NCI-H345 treated with DMSO at 0.1 percent for 48 hours (cell line): ENCODE measurements around the gene TMEM17.

Experiments
- DNase-seq: peaks from one replicate; lab custom pipeline; 2025; ENCODE audit not compliant: unreplicated experiment; lab: John Stamatoyannopoulos, UW

Gene TMEM17

DNA sequence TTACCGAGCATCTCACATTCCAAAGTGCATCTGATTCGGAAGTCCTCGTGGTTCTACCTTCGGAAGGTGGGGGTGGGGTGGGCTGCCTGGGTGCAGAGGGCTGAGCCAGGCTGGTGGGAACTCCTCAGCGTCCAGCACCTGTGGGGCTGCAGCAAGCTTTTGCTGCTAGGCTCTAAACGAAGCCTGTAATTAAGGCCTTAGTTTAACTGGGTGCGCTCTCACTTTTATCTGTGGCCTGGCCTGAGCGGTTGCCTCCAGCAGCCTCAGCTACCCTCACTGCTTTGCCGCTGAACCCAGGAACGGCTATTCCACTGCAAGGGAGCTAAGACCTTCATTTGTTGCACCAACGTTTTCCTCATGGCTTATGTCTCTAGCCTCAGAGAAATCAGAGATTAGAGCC lies 48.4 kb downstream of the TMEM17 start:
- DNase-seq, result no peak

DNA sequence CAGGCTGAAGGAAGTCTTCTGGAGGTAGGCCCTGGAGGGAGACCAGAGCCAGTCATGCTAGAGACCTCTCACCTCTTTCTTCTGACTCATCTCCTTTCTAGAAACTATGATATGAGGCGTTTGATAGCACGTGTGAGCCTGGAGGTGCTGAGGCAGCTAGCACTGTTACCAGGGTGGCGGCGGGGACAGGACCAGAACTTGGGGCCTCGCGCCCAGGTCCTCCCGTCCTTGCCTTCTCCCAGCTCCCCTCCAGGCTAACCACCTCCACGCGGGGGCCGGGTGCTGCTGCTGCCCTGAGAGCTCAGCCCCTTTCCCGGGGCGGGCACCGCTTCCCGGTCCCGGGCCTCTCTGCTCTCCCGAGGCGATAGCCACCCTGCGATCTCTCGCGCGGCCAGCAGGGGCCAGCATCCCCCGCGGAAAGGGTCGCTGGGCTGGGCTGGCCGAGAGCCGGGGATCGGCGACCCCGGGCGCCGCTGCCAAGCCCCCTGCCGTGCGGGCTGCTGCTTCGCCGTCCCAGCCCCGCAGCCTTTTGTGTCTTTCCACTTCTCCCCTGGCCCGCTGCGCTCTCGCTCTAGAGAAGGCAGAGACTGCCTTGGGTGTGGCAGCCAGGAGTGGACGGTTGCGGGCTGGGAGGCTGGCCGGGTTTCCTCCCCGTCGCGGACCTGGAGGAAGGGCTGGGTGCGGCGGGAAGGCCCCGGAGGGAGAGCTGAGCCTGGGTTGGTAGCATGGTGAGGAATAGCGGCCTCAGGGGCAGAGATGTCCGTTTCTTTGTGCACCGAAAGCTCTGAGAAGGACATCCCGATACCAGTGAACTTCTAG lies 49.1 kb downstream of the TMEM17 start:
- DNase-seq, result peak; percentile 52

DNA sequence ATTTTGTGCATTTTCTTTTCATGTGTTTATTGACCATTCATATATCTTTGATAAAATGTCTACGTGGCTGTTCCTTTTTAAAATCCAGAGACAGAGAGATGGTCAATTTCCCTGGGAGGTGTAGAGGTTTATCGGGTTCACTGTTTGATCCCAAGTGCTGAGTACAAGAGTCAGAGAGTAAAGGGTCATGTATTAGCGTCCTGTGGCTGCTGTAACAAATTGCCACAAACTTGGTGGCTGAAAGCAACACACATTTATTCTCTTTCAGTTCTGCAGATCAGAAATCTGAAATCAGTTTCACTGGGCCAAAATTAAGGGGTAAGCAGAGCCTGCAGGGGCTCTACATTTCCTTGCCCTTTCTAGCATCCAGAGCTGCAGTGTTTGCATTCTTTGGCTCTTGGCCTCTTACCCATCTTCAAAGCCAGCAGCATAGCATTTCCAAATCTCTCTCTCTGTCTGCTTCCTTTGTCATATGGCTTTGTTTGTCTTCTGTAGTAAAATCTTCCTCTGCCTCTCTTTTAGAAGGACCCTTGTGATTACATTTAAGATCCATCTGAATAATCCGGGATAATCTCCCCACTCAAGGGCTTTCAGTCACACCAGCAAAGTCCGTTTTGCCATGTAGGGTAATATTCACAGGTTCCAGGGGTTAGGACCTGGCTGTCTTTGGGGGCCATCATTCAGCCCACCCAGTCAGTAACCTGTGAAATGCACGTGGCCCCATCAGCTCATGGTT lies 49.9 kb downstream of the TMEM17 start:
- DNase-seq, result no peak

DNA sequence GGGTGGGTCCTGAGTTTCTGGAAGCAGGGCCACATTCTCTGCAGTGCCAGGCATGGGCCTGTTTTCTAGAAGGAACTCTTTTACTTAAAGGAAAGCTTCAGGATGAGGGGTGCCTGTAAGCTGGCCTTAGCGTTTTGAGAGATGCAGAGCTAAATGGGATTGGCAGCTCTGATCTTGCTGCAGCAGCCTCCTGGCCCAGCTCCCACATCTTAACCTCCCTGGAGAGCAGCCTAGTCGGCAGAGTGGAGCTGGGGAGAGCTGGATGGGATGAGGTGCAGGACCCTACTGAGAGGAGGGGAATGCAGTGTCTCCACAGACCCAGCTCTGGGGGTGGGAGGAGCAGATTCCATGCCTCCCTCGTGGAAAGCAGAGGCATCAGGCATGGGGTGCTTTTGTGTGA lies 52.0 kb downstream of the TMEM17 start:
- DNase-seq, result no peak

DNA sequence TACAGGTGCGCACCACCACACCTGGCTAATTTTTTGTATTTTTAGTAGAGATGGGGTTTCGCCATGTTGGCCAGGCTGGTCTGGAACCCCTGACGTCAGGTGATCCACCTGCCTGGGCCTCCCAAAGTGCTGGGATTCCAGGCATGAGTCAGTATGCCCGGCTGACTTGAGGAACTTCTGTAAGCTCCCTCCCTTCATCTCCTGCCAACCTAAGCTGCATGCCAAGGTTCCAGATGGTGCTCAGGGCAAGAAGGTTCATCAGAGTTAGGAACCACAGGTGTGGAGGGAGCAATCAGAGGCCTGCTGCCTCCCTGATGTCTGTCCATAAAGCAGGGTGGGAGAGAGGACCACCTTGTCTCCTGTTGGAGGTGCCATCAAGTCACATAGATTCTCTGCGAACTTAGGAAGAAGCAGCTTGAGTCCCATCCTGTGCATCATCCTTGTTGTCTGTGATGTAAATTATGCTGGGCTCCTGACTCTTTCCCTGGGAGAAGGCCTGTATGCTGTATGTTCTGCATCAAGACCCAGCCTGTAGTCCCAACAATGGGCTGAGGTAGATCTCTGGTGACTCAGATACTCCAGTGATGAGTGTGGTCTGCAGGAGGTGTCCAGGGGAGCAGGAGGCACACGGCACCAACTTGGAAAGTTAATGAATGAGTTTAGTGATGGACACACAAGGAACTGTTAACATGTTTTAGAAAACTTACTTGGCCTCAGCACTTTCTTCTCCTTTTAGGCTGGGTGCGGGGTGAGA lies 53.1 kb downstream of the TMEM17 start:
- DNase-seq, result no peak

DNA sequence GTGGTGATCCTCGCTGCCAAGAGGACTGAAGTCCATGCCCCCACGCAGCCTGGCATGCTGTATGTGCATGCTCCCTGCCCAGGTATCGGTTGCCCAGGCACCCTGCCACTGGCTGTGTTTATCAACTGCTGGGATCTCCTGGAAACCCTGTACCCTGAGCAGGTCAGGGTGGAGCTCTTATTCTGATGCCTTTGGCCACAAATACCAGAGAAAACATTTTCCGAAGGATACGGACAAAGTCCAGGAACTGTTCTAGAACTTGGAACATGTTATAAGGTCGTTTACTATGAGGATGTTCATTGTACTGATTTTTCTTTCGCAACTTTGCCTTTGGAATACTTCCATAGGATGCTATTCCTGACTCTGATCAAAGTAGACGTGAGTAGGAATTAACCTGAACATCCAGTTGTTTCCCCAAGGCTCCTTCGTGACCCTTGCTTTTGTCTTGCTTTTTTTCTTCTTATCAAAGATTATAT lies 55.2 kb downstream of the TMEM17 start:
- DNase-seq, result no peak
